ENCODE results near the gene EPC2. TPM values are rescaled to one million over a fixed set of nuclear protein-coding genes. Genes with fewer than 3 reads are reported as not detected.

The EPC2 gene
- total RNA-seq, 2 donors from 2014 or later, result 14.7 to 29.0 TPM

Other genes with a start within 250 kb of the EPC2 start
- gene KIF5C, start 230.5 kb downstream of the EPC2 start, total RNA-seq, result 10 to 100 TPM; 16.4 to 26.8 TPM

All from activated naive CD4-positive, alpha-beta T cell treated with anti-CD3 and anti-CD28 coated beads, Interleukin-2, amount 50 U/mL, for 72 hours (primary cell).